ENCODE measurements around the gene NVL. TPM values are rescaled to one million over a fixed set of nuclear protein-coding genes. Genes with fewer than 3 reads are reported as not detected.

Gene NVL
- total and polyA plus RNA-seq, 4 donors: 5.3 to 14.0 (median 11.0) TPM

DNA sequence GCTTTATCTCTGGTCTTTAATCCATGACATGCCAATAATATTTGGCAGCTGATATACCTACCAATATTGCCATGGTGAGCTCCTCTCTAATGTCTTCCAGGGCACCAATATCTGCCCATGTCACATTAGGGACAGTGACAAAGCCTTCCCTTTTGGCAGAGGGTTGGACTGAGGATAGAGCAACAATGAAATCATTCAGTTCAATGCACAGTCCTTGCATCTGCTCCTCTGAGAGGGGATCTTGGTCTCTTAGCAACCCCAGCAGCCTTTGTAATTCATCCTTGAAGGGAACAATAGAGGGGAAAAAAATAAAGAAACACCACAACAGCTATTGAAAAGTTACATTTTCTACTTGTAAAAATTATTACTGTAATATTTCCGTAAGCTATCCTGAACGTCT lies 42.3 kb downstream of the NVL start (continued):
- TF ChIP-seq ZBTB33 (IDR thresholded peaks at IDR 0.05) (no peak), RXRA (IDR thresholded peaks at IDR 0.05) (no peak)

DNA sequence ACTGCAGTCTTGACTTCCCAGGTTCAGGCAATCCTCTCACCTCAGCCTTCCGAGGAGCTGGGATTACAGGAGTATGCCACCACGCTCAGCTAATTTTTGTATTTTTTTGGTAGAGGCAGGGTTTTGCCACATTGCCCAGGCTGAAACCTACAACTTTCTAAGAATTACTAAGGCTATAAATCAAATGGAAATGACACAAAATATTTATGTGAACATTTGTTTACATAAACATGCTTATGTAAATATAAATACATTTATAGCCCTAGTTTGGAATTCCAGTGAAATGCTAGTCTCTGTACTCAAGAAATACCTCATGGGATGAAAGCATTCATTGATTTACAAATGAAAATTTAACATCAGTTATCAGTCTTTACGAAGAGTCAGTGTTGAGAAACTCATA lies 47.8 kb downstream of the NVL start:
- no peak for TF ChIP-seq HNF4A (conservative IDR thresholded peaks at IDR 0.05)
- no peak for TF ChIP-seq YY1 (IDR thresholded peaks at IDR 0.05)
- TF ChIP-seq EGR1 (IDR thresholded peaks at IDR 0.05; ENCODE audit: low read depth in 2 of 2): no peak
- TF ChIP-seq HNF4G (IDR thresholded peaks at IDR 0.05): no peak
- no peak for TF ChIP-seq SP1 (IDR thresholded peaks at IDR 0.05)
- no peak for TF ChIP-seq TAF1 (conservative IDR thresholded peaks at IDR 0.05)
- TF ChIP-seq, protein P1, sequence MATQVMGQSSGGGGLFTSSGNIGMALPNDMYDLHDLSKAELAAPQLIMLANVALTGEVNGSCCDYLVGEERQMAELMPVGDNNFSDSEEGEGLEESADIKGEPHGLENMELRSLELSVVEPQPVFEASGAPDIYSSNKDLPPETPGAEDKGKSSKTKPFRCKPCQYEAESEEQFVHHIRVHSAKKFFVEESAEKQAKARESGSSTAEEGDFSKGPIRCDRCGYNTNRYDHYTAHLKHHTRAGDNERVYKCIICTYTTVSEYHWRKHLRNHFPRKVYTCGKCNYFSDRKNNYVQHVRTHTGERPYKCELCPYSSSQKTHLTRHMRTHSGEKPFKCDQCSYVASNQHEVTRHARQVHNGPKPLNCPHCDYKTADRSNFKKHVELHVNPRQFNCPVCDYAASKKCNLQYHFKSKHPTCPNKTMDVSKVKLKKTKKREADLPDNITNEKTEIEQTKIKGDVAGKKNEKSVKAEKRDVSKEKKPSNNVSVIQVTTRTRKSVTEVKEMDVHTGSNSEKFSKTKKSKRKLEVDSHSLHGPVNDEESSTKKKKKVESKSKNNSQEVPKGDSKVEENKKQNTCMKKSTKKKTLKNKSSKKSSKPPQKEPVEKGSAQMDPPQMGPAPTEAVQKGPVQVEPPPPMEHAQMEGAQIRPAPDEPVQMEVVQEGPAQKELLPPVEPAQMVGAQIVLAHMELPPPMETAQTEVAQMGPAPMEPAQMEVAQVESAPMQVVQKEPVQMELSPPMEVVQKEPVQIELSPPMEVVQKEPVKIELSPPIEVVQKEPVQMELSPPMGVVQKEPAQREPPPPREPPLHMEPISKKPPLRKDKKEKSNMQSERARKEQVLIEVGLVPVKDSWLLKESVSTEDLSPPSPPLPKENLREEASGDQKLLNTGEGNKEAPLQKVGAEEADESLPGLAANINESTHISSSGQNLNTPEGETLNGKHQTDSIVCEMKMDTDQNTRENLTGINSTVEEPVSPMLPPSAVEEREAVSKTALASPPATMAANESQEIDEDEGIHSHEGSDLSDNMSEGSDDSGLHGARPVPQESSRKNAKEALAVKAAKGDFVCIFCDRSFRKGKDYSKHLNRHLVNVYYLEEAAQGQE (IDR thresholded peaks at IDR 0.05): no peak
- TF ChIP-seq, protein P2, sequence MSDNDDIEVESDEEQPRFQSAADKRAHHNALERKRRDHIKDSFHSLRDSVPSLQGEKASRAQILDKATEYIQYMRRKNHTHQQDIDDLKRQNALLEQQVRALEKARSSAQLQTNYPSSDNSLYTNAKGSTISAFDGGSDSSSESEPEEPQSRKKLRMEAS (IDR thresholded peaks at IDR 0.05): no peak
- no peak for TF ChIP-seq FOXA2 (IDR thresholded peaks at IDR 0.05)
- TF ChIP-seq GABPA (IDR thresholded peaks at IDR 0.05 in 1 of 2, conservative IDR thresholded peaks at IDR 0.05 in 1 of 2): no peak
- no peak for TF ChIP-seq FOXA1 (IDR thresholded peaks at IDR 0.05)
- no peak for TF ChIP-seq CTCF (IDR thresholded peaks at IDR 0.05; ENCODE audit: low read depth, low read length, missing input control)
- DNase-seq (ENCODE audit: low spot score): no peak
- 97% methylated on average over 3 of the region's 3 CpGs for WGBS
- no peak overlapping the region for H3K9ac ChIP-seq (ENCODE audit: low read depth in 1 of 2, low read length in 2 of 2)
- peaks cover 3 to 27% (median 20%) of the 10 kb centered on the region in 4 donors for H3K36me3 ChIP-seq (ENCODE audit: control insufficient read depth in 4 of 4, insufficient read depth in 3 of 4, low read depth in 1 of 4, low read length in 3 of 4)
- H3K9me3 ChIP-seq (ENCODE audit: control insufficient read depth in 4 of 4, low read length in 3 of 4): no peaks in the 10 kb centered on the region
- no peak overlapping the region for H3K27ac ChIP-seq (ENCODE audit: low read depth in 1 of 2, low read length in 2 of 2)
- H3K27me3 ChIP-seq (ENCODE audit: control insufficient read depth in 4 of 4, insufficient read depth in 4 of 4, low read length in 3 of 4): no peaks in the 10 kb centered on the region
- no peak overlapping the region for H3K4me3 ChIP-seq (ENCODE audit: low read depth in 1 of 3, low read length in 3 of 3)
- no peaks in the 10 kb centered on the region for H3K4me1 ChIP-seq (ENCODE audit: control insufficient read depth in 4 of 4, insufficient read depth in 4 of 4, low read length in 3 of 4)
